Astrocyte of the spinal cord (primary cell): ENCODE measurements around the gene BCL11A.

Source experiments
- DNase-seq: peaks from one replicate; pipeline ENCODE4 v3.0.0; 2011; ENCODE audit warnings: low read depth, low spot score
- H3K4me3 ChIP-seq: 2 replicates; pipeline ENCODE4 v1.5.1; 2011; ENCODE audit warnings: low read depth, mild to moderate bottlenecking, low read length, moderate library complexity
- in situ Hi-C: cut with HindIII; loops from 2 replicates; pipeline ENCODE4 v1.10.0; 2017; ENCODE audit warnings: low sequenced_read_pairs
- TF ChIP-seq, protein P1 (sequence below): IDR thresholded peaks from 2 replicates; pipeline ENCODE4 v1.5.1; 2012; ENCODE audit warnings: low read depth, mild to moderate bottlenecking, low read length, inconsistent platforms

BCL11A gene

DNA sequence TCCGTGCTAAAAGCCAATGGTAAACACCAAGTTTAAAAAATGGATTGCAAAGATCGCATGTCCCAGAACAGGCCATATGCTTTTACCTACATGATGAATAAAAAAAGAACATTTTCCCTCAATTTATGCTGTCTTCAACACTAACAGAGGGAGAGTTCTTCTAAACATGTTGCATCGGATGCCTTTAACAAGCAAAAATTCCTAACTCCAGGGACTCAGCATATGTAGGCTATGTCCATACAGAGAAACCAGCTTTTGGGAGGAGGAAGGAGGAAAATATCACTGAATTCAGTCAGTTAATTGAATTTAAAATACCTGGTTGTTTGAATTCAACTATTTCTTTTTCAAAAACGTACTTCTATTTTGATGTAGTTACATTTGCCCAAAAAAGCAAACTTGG is 28.6 kb downstream of the BCL11A start:
- in situ Hi-C loops, result no loop called here
- H3K4me3 ChIP-seq, result no peak overlapping the region
- no peak for DNase-seq
- TF ChIP-seq, protein P1, sequence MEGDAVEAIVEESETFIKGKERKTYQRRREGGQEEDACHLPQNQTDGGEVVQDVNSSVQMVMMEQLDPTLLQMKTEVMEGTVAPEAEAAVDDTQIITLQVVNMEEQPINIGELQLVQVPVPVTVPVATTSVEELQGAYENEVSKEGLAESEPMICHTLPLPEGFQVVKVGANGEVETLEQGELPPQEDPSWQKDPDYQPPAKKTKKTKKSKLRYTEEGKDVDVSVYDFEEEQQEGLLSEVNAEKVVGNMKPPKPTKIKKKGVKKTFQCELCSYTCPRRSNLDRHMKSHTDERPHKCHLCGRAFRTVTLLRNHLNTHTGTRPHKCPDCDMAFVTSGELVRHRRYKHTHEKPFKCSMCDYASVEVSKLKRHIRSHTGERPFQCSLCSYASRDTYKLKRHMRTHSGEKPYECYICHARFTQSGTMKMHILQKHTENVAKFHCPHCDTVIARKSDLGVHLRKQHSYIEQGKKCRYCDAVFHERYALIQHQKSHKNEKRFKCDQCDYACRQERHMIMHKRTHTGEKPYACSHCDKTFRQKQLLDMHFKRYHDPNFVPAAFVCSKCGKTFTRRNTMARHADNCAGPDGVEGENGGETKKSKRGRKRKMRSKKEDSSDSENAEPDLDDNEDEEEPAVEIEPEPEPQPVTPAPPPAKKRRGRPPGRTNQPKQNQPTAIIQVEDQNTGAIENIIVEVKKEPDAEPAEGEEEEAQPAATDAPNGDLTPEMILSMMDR, result no peak

DNA sequence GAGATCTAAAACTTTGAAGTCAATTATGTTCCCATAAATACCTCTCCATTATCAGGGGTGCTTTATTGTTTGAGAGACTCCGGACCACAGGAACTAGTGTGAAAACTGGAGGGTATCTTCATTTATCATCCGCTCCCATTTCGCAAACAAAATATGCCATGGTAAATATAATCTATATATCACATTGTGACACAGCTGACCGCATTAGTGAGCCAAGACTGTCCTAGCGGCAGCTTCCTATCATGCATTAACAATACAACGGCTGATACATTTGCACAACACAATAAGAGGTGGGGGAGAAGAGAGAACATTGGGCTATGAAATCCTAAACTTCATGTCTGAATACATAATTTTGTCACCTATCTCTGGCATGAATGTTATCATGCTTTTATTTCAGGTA is 29.5 kb downstream of the BCL11A start:
- DNase-seq, result no peak
- H3K4me3 ChIP-seq, result no peak overlapping the region
- TF ChIP-seq, protein P1, result no peak
- in situ Hi-C loops, result no loop called here

DNA sequence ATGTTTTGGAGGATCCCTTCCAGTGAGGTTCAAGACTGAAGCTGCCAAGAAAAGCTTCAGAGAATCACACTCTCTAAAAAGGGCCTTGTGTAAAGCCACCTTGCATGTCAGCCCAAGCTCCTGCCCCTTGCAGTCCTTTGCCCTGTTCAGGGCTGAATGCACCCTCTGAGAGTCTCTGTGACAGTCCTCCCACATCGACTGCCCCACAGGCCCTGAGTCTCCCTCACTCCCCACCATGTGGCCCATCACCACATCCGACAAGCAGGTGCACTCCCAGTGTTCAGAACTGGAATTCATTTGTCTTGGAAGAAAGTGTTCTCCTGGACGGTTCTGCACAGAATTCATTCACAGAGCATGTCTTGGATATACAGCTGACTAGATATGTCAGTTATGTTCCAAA is 31.0 kb downstream of the BCL11A start:
- in situ Hi-C loops, result no loop called here
- H3K4me3 ChIP-seq, result no peak overlapping the region
- DNase-seq, result no peak
- TF ChIP-seq, protein P1, result no peak

DNA sequence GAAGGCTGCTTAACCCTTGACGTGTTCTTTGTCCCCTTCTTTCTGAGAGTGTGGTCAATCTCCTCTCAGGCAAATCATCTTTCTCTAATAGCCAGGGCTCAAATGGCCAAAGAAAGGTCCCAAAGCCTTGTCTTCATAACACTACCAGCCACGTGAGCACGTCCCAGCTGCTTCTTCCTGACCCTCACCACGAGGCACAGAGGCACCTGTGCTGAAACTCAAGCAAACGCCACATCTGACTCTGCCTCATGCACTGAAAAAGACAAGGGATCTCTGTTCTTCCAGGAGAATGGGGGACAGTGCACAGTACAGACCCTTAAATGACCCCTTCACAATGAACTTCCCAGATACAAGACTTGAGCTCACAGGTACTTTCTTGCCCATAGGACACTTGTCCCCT is 31.8 kb downstream of the BCL11A start:
- DNase-seq, result no peak
- no peak overlapping the region for H3K4me3 ChIP-seq
- TF ChIP-seq, protein P1, result no peak
- in situ Hi-C loops, result no loop called here

DNA sequence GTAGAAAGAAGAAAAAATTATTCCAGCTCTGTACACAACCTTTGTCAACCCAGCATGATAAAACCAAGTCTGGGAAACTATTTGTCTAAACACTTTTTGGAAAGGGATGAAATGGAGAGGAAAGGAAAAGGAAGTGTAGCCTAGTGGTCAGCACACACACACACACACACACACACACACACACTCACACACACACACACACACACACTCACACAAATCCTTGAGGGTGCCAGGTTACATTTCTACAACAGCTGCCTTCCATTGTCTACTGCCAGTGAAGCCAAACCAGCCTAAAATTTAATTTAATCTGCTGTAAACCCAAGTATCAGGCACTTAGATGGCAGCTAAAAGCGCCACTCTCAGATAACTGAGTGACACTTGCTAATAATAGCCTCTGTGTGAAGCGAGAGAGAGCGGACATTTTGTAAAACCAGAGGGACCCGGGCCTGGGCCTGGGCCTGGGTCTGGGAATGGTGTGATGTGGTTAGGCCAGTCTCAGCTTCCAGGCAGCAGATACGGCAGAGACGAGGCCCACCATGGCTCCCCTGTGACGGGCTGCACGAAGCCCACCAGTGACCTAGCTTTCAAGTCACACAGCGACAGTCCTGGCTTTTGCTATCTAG is 32.4 kb downstream of the BCL11A start:
- in situ Hi-C loops, result no loop called here
- H3K4me3 ChIP-seq, result no peak overlapping the region
- TF ChIP-seq, protein P1, result no peak
- no peak for DNase-seq

DNA sequence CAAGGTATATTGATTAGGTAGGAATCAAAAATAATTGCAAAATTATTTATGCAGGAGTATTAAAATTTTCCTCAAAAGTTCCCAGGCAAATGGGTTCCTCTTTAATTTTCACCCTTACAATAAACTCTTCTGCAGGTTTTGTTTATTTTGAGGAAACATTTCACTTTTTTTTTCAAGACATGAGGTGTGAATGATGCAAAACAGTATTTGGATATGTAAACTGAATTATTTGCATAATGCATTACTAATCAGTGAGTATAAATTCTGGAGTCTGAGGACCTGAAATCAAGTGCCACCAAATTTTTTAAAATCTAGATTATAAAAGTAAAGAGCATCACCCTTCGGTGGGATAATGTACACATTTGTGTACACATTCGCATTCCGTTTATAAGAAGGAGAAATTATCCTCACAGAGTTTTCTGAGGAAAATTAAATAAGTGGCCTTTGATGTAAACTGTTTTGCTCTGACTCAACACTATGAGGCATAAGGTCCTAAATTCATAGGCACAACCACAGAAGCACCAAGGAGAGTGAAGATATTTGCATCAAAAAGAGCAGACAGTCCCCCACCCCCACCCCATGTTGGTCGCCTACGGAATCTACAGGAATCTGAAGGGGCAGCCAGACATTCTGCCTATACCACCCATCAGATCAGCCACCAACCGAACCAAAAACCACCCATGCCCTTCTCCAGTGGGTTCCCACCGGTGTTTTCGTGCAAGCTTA is 33.1 kb downstream of the BCL11A start:
- no peak for DNase-seq
- TF ChIP-seq, protein P1, result no peak
- in situ Hi-C loops, result no loop called here

More for the DNA sequence above, 33.1 kb downstream of the BCL11A start:
- H3K4me3 ChIP-seq, result no peak overlapping the region
